Stimulated activated CD8-positive, alpha-beta memory T cell treated with anti-CD3 and anti-CD28 coated beads, Interleukin-2, amount 100 ng/mL, for 48 hours (primary cell): ENCODE measurements around the gene CLEC2B.
A peak's percentile ranks its signal among the peaks of the same experiment; 100 is the strongest.

Experiments used
- DNase-seq, 2 donors: peaks; one replicate each; pipeline ENCODE4 v3.0.0-alpha.2; 2020; ENCODE audit warnings: low read depth in 2 of 2

The CLEC2B gene

GRCh38 chr12:9868951-9869306 is 225 bp downstream of the CLEC2B start:
- DNase-seq = no peak

GRCh38 chr12:9868311-9868801 is 798 bp downstream of the CLEC2B start:
- no peak for DNase-seq

- DNase-seq = no peak
These were observed 1.6 kb downstream of the CLEC2B start for GRCh38 chr12:9867531-9867930.

- no peak for DNase-seq
These were observed 2.3 kb downstream of the CLEC2B start for GRCh38 chr12:9866860-9867269.

- no peak for DNase-seq
These were observed 4.1 kb downstream of the CLEC2B start for GRCh38 chr12:9864913-9865675.

GRCh38 chr12:9858135-9858534 is 11.0 kb downstream of the CLEC2B start:
- no peak for DNase-seq

- no peak for DNase-seq
These were observed 12.3 kb downstream of the CLEC2B start for GRCh38 chr12:9856894-9857293.

- no peak for DNase-seq
These were observed 13.0 kb downstream of the CLEC2B start for GRCh38 chr12:9856151-9856550.

GRCh38 chr12:9851927-9852326 is 17.2 kb downstream of the CLEC2B start:
- DNase-seq = no peak

- no peak for DNase-seq
These were observed 18.1 kb downstream of the CLEC2B start for GRCh38 chr12:9851050-9851449.

- DNase-seq = no peak
These were observed 20.3 kb downstream of the CLEC2B start for GRCh38 chr12:9848899-9849298.

GRCh38 chr12:9843407-9843806 is 25.7 kb downstream of the CLEC2B start:
- DNase-seq = no peak

- DNase-seq = no peak
These were observed 37.4 kb downstream of the CLEC2B start for GRCh38 chr12:9831720-9832119.

- no peak for DNase-seq
These were observed 39.2 kb downstream of the CLEC2B start for GRCh38 chr12:9829982-9830381.

- no peak for DNase-seq
These were observed 39.7 kb downstream of the CLEC2B start for GRCh38 chr12:9829483-9829882.

GRCh38 chr12:9827209-9827888 is 41.8 kb downstream of the CLEC2B start, which contains the start of gene KLRF1:
KLRF1 (plus strand) TSS chr12:9827481; CDS start chr12:9827545, 64 bp downstream.
- no peak for DNase-seq

- no peak for DNase-seq
These were observed 48.7 kb downstream of the CLEC2B start for GRCh38 chr12:9820281-9820930.

GRCh38 chr12:9813821-9814798 is 55.0 kb downstream of the CLEC2B start:
- DNase-seq = peak; percentile 86 to 90

GRCh38 chr12:9811621-9812020 is 57.5 kb downstream of the CLEC2B start:
- DNase-seq = no peak

- DNase-seq = no peak
These were observed 58.5 kb downstream of the CLEC2B start for GRCh38 chr12:9810671-9811070.

- no peak for DNase-seq
These were observed 59.3 kb downstream of the CLEC2B start for GRCh38 chr12:9809866-9810265.
